Stimulated activated CD4-positive, alpha-beta T cell treated with anti-CD3 and anti-CD28 coated beads, TNF-alpha, amount 100 ng/mL, for 1 hour (primary cell): ENCODE measurements around the gene DDX31.
"Not testable (repeated sequence)": the region's sequence is repeated elsewhere in the genome, so short reads cannot be mapped to it uniquely, and the experiment has no call there.

Experiments used
- DNase-seq, 3 donors: peaks; one replicate each; pipeline ENCODE4 v3.0.0-alpha.2; 2020; ENCODE audit warnings: low read depth in 3 of 3, low spot score in 1 of 3

DDX31 gene

DNA sequence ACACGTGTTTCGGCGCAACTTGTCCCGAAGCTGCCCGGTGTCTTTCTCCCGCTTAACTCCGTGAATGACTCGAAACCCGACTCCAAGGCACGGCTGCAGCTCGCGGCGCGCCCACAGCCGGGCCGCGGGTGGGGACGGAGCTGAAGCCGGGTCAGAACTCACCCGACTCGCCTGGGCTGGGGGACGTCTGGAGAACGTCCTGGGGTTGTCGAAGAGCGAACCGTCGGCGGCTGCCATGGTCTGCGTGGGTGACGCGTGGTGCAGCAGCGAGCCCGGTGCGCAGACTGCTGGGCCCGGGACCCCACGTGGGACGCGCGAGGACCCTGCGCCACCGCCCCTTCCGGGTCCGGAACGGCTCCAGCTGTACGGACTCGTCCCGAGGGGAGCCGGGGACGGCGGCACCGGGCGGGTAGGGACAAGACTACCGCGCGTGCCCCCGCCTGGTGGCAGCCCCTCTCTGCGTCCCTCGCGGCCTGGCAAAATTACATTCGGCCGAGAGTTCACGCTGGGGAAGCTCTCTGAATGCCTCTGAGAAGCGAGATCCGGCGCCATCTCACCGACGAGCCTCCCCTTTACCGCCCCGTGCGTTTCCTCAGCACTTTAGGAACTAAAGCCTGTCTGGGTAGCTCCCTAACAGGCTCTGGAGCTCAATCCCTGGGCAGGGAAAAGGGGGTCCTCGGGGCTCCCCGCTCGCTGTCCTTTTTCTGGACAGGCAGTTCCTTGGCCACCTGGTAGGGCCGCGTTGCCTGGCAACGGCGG lies at the start of gene DDX31:
DDX31 (minus strand) TSS at position 286 of the 759 bp plus-strand sequence; CDS start at position 237, 49 bp downstream.
- DNase-seq = peak; percentile 64 to 80 (median 74)

DNA sequence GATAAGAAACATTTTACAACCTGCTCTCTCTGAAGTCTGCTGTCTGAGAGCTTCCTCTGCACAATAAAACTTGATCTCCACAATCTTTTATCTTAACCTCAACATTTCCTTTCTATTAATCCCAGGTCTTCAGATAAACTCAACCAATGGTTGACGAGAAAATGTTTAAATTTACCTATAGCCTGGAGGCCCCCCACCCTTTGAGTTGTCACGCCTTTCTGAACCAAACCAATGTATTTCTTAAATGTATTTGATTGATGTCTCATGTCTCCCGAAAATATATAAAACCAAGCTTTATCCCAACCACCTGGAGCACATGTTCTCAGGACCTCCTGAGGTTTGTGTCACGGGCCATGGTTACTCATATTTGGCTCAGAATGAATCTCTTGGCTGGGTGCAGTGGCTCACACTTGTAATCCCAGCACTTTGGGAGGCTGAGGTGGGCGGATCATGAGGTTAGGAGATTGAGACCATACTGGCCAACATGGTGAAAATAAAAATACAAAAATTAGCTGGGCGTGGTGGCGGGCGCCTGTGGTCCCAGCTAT lies 48.7 kb upstream of the DDX31 start:
- DNase-seq = not testable (repeated sequence)

DNA sequence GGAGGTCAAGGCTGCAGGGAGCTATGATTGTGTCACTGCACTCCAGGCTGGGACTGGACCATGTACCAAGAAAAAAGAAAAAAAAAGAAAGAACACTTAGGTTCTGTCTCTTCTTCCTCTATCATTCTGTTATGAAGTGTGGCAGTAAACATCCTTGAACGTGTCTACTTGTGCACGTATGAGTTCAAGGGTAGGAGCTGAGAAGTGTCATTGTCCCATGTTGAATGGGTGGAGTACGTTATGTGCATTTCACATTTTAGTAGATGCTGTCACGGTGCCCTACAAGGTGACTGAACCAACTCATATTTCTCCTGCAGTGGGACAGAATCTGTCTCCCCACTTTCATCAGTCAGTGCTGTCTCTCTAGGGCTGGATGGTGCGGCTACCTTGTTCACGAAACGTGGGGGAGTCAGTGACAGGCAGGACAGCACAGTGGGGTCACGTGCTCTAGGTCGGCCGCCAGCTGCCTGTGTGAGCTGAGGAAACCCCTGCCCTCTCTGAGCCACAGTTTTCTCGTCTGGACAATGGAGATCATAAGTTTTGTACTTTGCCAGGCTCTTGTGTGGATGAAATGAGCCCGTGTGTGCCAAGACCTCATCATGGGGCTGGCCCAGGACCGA lies 47.7 kb upstream of the DDX31 start:
- no peak for DNase-seq

DNA sequence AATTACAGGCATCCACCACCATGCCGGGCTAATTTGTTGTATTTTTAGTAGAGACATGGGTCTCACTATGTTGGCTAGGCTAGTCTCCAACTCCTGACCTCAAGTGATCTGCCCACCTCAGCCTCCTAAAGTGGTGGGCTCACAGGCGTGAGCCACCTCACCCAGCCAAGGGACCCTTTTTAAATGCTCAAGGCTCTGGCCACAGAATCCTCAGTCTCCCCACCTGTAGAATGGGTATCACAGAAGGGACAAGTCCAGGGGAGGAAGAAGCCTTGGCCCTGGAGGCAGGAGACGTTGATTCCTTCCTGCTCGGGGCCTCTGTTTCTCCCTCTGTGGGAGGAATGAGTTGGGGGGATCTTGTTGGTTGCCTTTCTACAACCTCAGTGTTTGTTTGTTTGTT lies 46.2 kb upstream of the DDX31 start:
- DNase-seq = no peak

GRCh38 chr9:132712753-132713152 lies 43.0 kb upstream of the DDX31 start:
- DNase-seq = no peak

DNA sequence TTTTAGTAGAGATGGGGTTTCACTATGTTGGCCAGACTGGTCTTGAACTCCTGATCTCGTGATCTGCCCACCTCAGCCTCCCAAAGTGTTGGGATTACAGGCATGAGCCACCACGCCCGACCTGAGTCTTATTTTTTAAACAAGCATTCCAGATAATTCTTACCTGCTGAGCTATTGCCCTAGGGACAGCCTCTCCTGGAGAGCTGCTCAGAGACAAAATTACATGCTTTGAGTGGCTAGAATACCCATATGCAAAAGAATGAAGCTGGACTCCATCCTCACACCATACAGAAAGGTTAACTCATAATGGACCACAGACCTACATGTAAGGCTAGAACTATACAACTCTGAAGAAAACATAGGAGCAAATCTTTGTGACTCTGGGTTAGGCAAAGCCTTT lies 42.1 kb upstream of the DDX31 start:
- DNase-seq = no peak

- DNase-seq = not testable (repeated sequence)
These were observed 41.4 kb upstream of the DDX31 start for GRCh38 chr9:132711152-132711551.

- DNase-seq = no peak
These were observed 40.5 kb upstream of the DDX31 start for GRCh38 chr9:132710333-132710732.

DNA sequence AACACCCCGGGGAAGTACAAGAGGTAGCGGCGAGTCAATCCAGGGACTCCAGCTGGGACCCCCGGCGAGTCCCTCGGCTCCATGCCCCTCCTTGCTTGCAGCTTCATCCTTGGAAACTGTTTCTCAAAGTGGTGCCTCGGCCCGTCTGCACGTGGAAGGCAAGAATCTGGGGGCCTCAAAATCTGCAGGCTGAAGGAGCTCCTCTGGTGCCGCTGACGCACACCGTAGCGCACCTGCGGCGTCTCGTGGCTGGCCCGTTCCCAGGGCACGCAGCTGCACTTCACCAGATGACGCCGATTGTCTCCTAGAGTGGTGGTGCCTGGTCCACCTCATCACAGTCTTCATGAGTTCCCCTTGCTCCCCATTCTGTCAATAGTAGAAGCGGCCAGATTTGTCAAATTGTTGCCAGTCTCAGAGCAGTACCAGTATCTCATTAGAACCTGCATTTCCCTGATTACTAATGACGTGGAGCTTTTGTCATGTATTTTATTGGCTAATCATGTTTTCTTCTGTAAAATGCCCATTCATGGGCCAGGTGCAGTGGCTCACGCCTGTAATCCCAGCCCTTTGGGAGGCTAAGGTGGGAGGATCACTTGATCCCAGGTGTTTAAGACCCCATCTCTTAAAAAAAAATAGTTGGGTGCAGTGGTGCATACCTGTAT lies 39.1 kb upstream of the DDX31 start:
- no peak for DNase-seq

- no peak for DNase-seq
These were observed 38.5 kb upstream of the DDX31 start for GRCh38 chr9:132708239-132708638.

GRCh38 chr9:132703336-132703735 lies 33.6 kb upstream of the DDX31 start:
- no peak for DNase-seq

GRCh38 chr9:132702254-132702653 lies 32.5 kb upstream of the DDX31 start:
- DNase-seq = no peak

GRCh38 chr9:132699956-132700355 lies 30.2 kb upstream of the DDX31 start:
- no peak for DNase-seq

- no peak for DNase-seq
These were observed 29.2 kb upstream of the DDX31 start for GRCh38 chr9:132698989-132699388.

GRCh38 chr9:132697230-132697629 lies 27.4 kb upstream of the DDX31 start:
- DNase-seq = no peak

GRCh38 chr9:132694144-132694543 lies 24.4 kb upstream of the DDX31 start:
- DNase-seq = no peak

- DNase-seq = no peak
These were observed 20.9 kb upstream of the DDX31 start for GRCh38 chr9:132690696-132691095.

- no peak for DNase-seq
These were observed 14.1 kb upstream of the DDX31 start for GRCh38 chr9:132683873-132684272.

- no peak for DNase-seq
These were observed 11.8 kb upstream of the DDX31 start for GRCh38 chr9:132681561-132681960.

DNA sequence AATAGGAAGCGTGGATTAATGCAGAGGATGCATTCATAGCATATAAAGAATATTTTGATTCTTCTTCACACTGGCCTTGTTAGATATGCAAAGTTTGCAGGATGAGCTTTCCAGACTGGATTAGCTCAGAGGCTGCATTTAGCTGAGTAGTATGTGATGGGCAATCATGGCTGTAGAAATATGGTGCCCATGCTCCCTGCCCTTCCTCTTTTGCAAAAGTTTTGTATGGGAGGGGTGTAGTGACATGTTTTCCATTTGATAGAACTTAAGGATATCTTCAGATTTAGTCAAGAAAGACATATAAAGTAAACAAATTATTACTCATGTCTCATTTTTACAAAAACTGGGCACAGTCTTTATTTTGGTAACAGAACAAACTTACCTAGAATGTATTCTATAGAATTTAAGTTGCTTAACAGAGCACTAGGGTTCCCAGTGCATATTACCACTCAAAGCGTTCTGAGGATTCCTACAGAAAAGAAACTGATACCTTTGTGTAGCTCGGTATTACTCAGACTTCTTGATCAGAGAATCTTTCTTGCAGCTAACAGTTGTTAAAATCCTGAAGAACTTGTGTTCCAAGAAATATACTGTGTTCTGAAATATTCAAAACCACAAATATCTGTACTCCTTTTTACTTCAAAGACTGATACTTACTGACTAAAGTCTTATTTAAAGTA lies 10.3 kb upstream of the DDX31 start:
- DNase-seq = no peak

- DNase-seq = no peak
These were observed 8.2 kb upstream of the DDX31 start for GRCh38 chr9:132677976-132678375.
